Transverse colon (tissue), 4 donors: ENCODE results near the gene CHRNA5.

Experiments used
- EP300 ChIP-seq: sonication (generic); formaldehyde crosslinking; IDR thresholded peaks from one replicate; pipeline ENCODE4 v1.6.1; 2017; ENCODE audit warnings: antibody characterized with exemption, low read depth
- POLR2A ChIP-seq: fragments of 450-650 bp; IDR thresholded peaks from one replicate; pipeline ENCODE4 v1.6.1; 2016; ENCODE audit warnings: antibody characterized with exemption, mild to moderate bottlenecking, moderate library complexity
- POLR2AphosphoS5 ChIP-seq, 3 donors: sonication (generic); formaldehyde crosslinking; IDR thresholded peaks; one replicate each; pipeline ENCODE4 v1.6.1; 2016; ENCODE audit warnings: antibody characterized with exemption in 3 of 3
- TF ChIP-seq, protein P1 (sequence below), 5 experiments: fragments of 200-600 bp in 3 of 5; fragments of 450-650 bp in 2 of 5; sonication (generic) in 3 of 5; IDR thresholded peaks; 1 replicate in 2 of 5; 2 replicates in 3 of 5; pipeline ENCODE4 v1.5.1; 2016 to 2017; ENCODE audit warnings: antibody characterized with exemption in 5 of 5, inconsistent platforms in 3 of 5, mild to moderate bottlenecking in 2 of 5, moderate library complexity in 1 of 5

DNA sequence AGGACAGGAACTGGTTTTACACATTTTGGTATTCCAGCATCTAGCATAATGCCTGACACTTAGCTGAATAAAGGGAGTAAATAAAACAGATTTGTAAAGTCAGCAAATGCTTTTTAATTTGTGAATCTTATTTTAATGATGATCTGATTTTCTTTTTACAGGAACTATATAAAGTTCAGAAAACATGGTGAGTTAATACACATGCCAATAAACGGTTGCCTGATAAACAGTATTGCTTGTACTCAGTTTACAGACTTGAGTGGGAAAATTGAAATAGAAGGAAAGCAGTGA is 23.6 kb upstream of the CHRNA5 start:
- TF ChIP-seq POLR2AphosphoS5 (IDR thresholded peaks at IDR 0.05) (no peak), POLR2A (no peak), EP300 (no peak)
- TF ChIP-seq, protein P1, sequence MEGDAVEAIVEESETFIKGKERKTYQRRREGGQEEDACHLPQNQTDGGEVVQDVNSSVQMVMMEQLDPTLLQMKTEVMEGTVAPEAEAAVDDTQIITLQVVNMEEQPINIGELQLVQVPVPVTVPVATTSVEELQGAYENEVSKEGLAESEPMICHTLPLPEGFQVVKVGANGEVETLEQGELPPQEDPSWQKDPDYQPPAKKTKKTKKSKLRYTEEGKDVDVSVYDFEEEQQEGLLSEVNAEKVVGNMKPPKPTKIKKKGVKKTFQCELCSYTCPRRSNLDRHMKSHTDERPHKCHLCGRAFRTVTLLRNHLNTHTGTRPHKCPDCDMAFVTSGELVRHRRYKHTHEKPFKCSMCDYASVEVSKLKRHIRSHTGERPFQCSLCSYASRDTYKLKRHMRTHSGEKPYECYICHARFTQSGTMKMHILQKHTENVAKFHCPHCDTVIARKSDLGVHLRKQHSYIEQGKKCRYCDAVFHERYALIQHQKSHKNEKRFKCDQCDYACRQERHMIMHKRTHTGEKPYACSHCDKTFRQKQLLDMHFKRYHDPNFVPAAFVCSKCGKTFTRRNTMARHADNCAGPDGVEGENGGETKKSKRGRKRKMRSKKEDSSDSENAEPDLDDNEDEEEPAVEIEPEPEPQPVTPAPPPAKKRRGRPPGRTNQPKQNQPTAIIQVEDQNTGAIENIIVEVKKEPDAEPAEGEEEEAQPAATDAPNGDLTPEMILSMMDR (IDR thresholded peaks at IDR 0.05), result no peak
